Neural progenitor cell (in vitro differentiated cells): Measurements from ENCODE around the gene IKZF5.

Experiments used
- CTCF ChIP-seq: fragments of 200-600 bp; sonication (generic); IDR thresholded peaks from 2 replicates; pipeline ENCODE4 v1.5.1; 2017; ENCODE audit warnings: antibody characterized with exemption, mild to moderate bottlenecking
- EZH2 ChIP-seq: fragments of 200-600 bp; sonication (generic); IDR thresholded peaks from 2 replicates; pipeline ENCODE4 v1.6.1; 2017; ENCODE audit warnings: antibody characterized with exemption, mild to moderate bottlenecking, moderate library complexity

- no peak for TF ChIP-seq EZH2
- TF ChIP-seq CTCF, result no peak
Observed at GRCh38 chr10:123039632-123039930, 31.0 kb upstream of the IKZF5 start.
